H9 (cell line): ENCODE measurements around the gene STK11. TPM values are rescaled to one million over a fixed set of nuclear protein-coding genes. Genes with fewer than 3 reads are reported as not detected.
A peak's percentile ranks its signal among the peaks of the same experiment; 100 is the strongest.

Experiments used
- DNase-seq: peaks from one replicate; pipeline ENCODE4 v3.0.0-alpha.2; 2017
- H2AFZ ChIP-seq: one replicate; pipeline ENCODE4 v1.6.1; 2013; ENCODE audit warnings: mild to moderate bottlenecking, low read length, control low read depth, moderate library complexity
- H2AK5ac ChIP-seq: 2 replicates; pipeline ENCODE4 v1.6.1; 2013; ENCODE audit warnings: low read length, control low read depth, mixed read lengths; ENCODE audit not compliant: insufficient read length
- H2BK120ac ChIP-seq: one replicate; pipeline ENCODE4 v1.6.1; 2013; ENCODE audit warnings: low read depth, mild to moderate bottlenecking, low read length, control low read depth, inconsistent platforms; ENCODE audit not compliant: poor library complexity, severe bottlenecking
- H2BK12ac ChIP-seq: 2 replicates; pipeline ENCODE4 v1.6.1; 2013; ENCODE audit warnings: low read length, control low read depth, mixed read lengths, low read depth; ENCODE audit not compliant: insufficient read length
- H2BK15ac ChIP-seq: 2 replicates; pipeline ENCODE4 v1.6.1; 2013; ENCODE audit warnings: low read depth, low read length, control low read depth
- H2BK20ac ChIP-seq: one replicate; pipeline ENCODE4 v1.6.1; 2013; ENCODE audit warnings: low read depth, mild to moderate bottlenecking, low read length, control low read depth, inconsistent platforms; ENCODE audit not compliant: poor library complexity, severe bottlenecking
- H2BK5ac ChIP-seq: 2 replicates; pipeline ENCODE4 v1.6.1; 2013; ENCODE audit warnings: low read length, control low read depth, mixed read lengths; ENCODE audit not compliant: insufficient read length
- H3K14ac ChIP-seq: 2 replicates; pipeline ENCODE4 v1.6.1; 2013; ENCODE audit warnings: low read length, control low read depth; ENCODE audit not compliant: insufficient read depth
- H3K18ac ChIP-seq: 2 replicates; pipeline ENCODE4 v1.6.1; 2013; ENCODE audit warnings: low read depth, mild to moderate bottlenecking, mixed read lengths, low read length, control low read depth; ENCODE audit not compliant: insufficient read length
- H3K23ac ChIP-seq: 2 replicates; pipeline ENCODE4 v1.6.1; 2013; ENCODE audit warnings: low read length, control low read depth, mixed read lengths, low read depth; ENCODE audit not compliant: insufficient read length
- H3K23me2 ChIP-seq: 2 replicates; pipeline ENCODE4 v1.6.1; 2013; ENCODE audit warnings: low read depth, mild to moderate bottlenecking, mixed read lengths, low read length, control low read depth; ENCODE audit not compliant: insufficient read length, poor library complexity, severe bottlenecking
- H3K27ac ChIP-seq: 2 replicates; pipeline ENCODE4 v1.5.1; 2013; ENCODE audit warnings: low read length, control low read depth, mixed read lengths, low read depth; ENCODE audit not compliant: insufficient read length
- H3K27me3 ChIP-seq: 2 replicates; pipeline ENCODE4 v1.6.1; 2013; ENCODE audit warnings: low read length, control low read depth, inconsistent platforms; ENCODE audit not compliant: insufficient read depth
- H3K4ac ChIP-seq: 2 replicates; pipeline ENCODE4 v1.6.1; 2013; ENCODE audit warnings: low read depth, mild to moderate bottlenecking, control low read depth, inconsistent platforms, low read length, moderate library complexity
- H3K4me1 ChIP-seq: 2 replicates; pipeline ENCODE4 v1.6.1; 2013; ENCODE audit warnings: low read length, control low read depth, inconsistent platforms; ENCODE audit not compliant: insufficient read depth
- H3K4me2 ChIP-seq: 2 replicates; pipeline ENCODE4 v1.6.1; 2013; ENCODE audit warnings: low read length, control low read depth, mixed read lengths; ENCODE audit not compliant: insufficient read length, insufficient read depth
- H3K56ac ChIP-seq: 2 replicates; pipeline ENCODE4 v1.6.1; 2013; ENCODE audit warnings: low read depth, mild to moderate bottlenecking, mixed read lengths, low read length, control low read depth; ENCODE audit not compliant: insufficient read length
- H3K79me1 ChIP-seq: 2 replicates; pipeline ENCODE4 v1.6.1; 2013; ENCODE audit warnings: low read depth, mild to moderate bottlenecking, moderate library complexity, low read length, control low read depth, inconsistent platforms; ENCODE audit not compliant: insufficient read depth, poor library complexity, severe bottlenecking
- H3K79me2 ChIP-seq: 2 replicates; pipeline ENCODE4 v1.6.1; 2013; ENCODE audit warnings: low read length, control low read depth, inconsistent platforms; ENCODE audit not compliant: insufficient read depth
- H3K9ac ChIP-seq: 2 replicates; pipeline ENCODE4 v1.6.1; 2013; ENCODE audit warnings: low read length, control low read depth, mixed read lengths; ENCODE audit not compliant: insufficient read length; ENCODE audit errors: extremely low read depth
- H3K9me3 ChIP-seq: one replicate; pipeline ENCODE4 v1.6.1; 2013; ENCODE audit warnings: low read depth, low read length, inconsistent platforms; ENCODE audit not compliant: control insufficient read depth
- H3T11ph ChIP-seq: one replicate; pipeline ENCODE4 v1.6.1; 2013; ENCODE audit warnings: mild to moderate bottlenecking, low read length, control low read depth, inconsistent platforms
- H4K20me1 ChIP-seq: one replicate; pipeline ENCODE4 v1.6.1; 2013; ENCODE audit not compliant: control insufficient read depth, insufficient read length, insufficient read depth
- H4K5ac ChIP-seq: 2 replicates; pipeline ENCODE4 v1.6.1; 2013; ENCODE audit warnings: low read depth, mild to moderate bottlenecking, mixed read lengths, low read length, control low read depth; ENCODE audit not compliant: insufficient read length
- H4K8ac ChIP-seq: replicated peaks from 2 replicates; pipeline ENCODE4 v1.6.1; 2013; ENCODE audit warnings: low read length, control low read depth, mixed read lengths, low read depth; ENCODE audit not compliant: insufficient read length
- H4K91ac ChIP-seq: 2 replicates; pipeline ENCODE4 v1.6.1; 2013; ENCODE audit warnings: low read depth, mild to moderate bottlenecking, moderate library complexity, mixed read lengths, low read length, control low read depth; ENCODE audit not compliant: insufficient read length
- H3K27ac Mint-ChIP-seq, 3 experiments: 2 replicates in 2 of 3; 3 replicates in 1 of 3; pipeline ENCODE4 v1.8.0; 2020 to 2021; ENCODE audit warnings: mixed read lengths in 3 of 3, mild to moderate bottlenecking in 1 of 3, moderate library complexity in 1 of 3
- H3K27me3 Mint-ChIP-seq: 2 replicates; pipeline ENCODE4 v1.8.0; 2021; ENCODE audit warnings: low read depth, mild to moderate bottlenecking, moderate library complexity, mixed read lengths
- H3K36me3 Mint-ChIP-seq, 3 experiments: 2 replicates in 2 of 3; 3 replicates in 1 of 3; pipeline ENCODE4 v1.8.0; 2020 to 2021; ENCODE audit warnings: low read depth in 3 of 3, mixed read lengths in 3 of 3; ENCODE audit not compliant: insufficient read depth in 1 of 3
- H3K4me1 Mint-ChIP-seq, 2 experiments: 2 replicates each; pipeline ENCODE4 v1.8.0; 2020; ENCODE audit warnings: mixed read lengths in 2 of 2
- H3K4me3 Mint-ChIP-seq, 2 experiments: 2 replicates in 1 of 2; 3 replicates in 1 of 2; pipeline ENCODE4 v1.8.0; 2020 to 2021; ENCODE audit warnings: mild to moderate bottlenecking in 2 of 2, mixed read lengths in 2 of 2, moderate library complexity in 1 of 2
- H3K9me3 Mint-ChIP-seq, 2 experiments: 2 replicates in 1 of 2; 3 replicates in 1 of 2; pipeline ENCODE4 v1.8.0; 2020; ENCODE audit warnings: mild to moderate bottlenecking in 2 of 2, mixed read lengths in 2 of 2, moderate library complexity in 1 of 2
- WGBS: extraction: QIAGEN DNeasy Blood & Tissue Kit; methylation state at CpG from one replicate; pipeline ENCODE4 v1.1.7; 2013; ENCODE audit warnings: missing lambda C conversion rate, low lambda C conversion rate, mixed read lengths; ENCODE audit not compliant: insufficient read length; ENCODE audit errors: extremely low coverage; 5-methylcytosine and 5-hydroxymethylcytosine counted together
- total RNA-seq: library from RNA; stranded (reverse); gene quantifications from 2 replicates; pipeline ENCODE4 v1.2.1, GENCODE V29; 2021
- TF ChIP-seq, protein P1 (sequence below): fragments of 200-600 bp; sonication (generic); conservative IDR thresholded peaks from 3 replicates; pipeline ENCODE4 v1.8.0; 2021; ENCODE audit warnings: antibody characterized with exemption, mild to moderate bottlenecking

STK11 gene
- total RNA-seq, 1 experiment from 2014 or later, result 74.3 TPM

- peak overlapping the region; percentile 57 to 86 (median 59); a peak in 3 of 7 replicates for H3K27ac Mint-ChIP-seq
- Histone ChIP-seq H3K18ac (no peak overlapping the region), H3K4me1 (no peaks in the 10 kb centered on the region), H4K8ac (no peak overlapping the region), H2BK5ac (no peak overlapping the region), H3K56ac (no peak overlapping the region), H4K20me1 (no peaks in the 10 kb centered on the region), H2BK12ac (no peak overlapping the region), H4K5ac (no peak overlapping the region), H3K79me1 (no peaks in the 10 kb centered on the region), H2AFZ (no peak overlapping the region), H3K79me2 (no peaks in the 10 kb centered on the region), H3K27ac (no peak overlapping the region), H2AK5ac (no peak overlapping the region), H2BK15ac (no peak overlapping the region), H3K23ac (no peak overlapping the region), H3K4ac (no peak overlapping the region), H2BK20ac (no peak overlapping the region), H4K91ac (no peak overlapping the region), H3K4me2 (no peak overlapping the region), H3K23me2 (peaks cover 5% of the 10 kb centered on the region), H3K9ac (no peak overlapping the region), H2BK120ac (no peak overlapping the region), H3K14ac (no peak overlapping the region), H3K27me3 (no peaks in the 10 kb centered on the region), H3T11ph (no peak overlapping the region), H3K9me3 (no peaks in the 10 kb centered on the region)
- no peaks in the 10 kb centered on the region for H3K27me3 Mint-ChIP-seq
- no CpG with 5 or more reads among the region's 15 CpGs for WGBS
- peaks cover 2 to 34% (median 22%) of the 10 kb centered on the region in 3 experiments; a peak in 5 of 7 replicates for H3K36me3 Mint-ChIP-seq
- no peak overlapping the region for H3K4me3 Mint-ChIP-seq
- TF ChIP-seq, protein P1, sequence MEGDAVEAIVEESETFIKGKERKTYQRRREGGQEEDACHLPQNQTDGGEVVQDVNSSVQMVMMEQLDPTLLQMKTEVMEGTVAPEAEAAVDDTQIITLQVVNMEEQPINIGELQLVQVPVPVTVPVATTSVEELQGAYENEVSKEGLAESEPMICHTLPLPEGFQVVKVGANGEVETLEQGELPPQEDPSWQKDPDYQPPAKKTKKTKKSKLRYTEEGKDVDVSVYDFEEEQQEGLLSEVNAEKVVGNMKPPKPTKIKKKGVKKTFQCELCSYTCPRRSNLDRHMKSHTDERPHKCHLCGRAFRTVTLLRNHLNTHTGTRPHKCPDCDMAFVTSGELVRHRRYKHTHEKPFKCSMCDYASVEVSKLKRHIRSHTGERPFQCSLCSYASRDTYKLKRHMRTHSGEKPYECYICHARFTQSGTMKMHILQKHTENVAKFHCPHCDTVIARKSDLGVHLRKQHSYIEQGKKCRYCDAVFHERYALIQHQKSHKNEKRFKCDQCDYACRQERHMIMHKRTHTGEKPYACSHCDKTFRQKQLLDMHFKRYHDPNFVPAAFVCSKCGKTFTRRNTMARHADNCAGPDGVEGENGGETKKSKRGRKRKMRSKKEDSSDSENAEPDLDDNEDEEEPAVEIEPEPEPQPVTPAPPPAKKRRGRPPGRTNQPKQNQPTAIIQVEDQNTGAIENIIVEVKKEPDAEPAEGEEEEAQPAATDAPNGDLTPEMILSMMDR, result no peak
- 0 out of 4 replicates have a peak, but pooled peaks cover 0 to 2% of the 10 kb centered on the region in 2 experiments for H3K4me1 Mint-ChIP-seq
- DNase-seq, result no peak
- H3K9me3 Mint-ChIP-seq, result no peaks in the 10 kb centered on the region
Measured at GRCh38 chr19:1231729-1232637, 26.4 kb downstream of the STK11 start.
